Measurements from ENCODE around the gene GMPR.

- TF ChIP-seq CTCF (IDR thresholded peaks at IDR 0.05) (no peak), EP300 (IDR thresholded peaks at IDR 0.05) (no peak), POLR2A (IDR thresholded peaks at IDR 0.05) (no peak), POLR2AphosphoS5 (IDR thresholded peaks at IDR 0.05) (no peak)
Observed at GRCh38 chr6:16274885-16275589, 36.6 kb downstream of the GMPR start.

Data from upper lobe of left lung (tissue), 4 donors.